ENCODE measurements around the gene SYP.

SYP gene

GRCh38 chrX:49205443-49205842, 5.5 kb upstream of the SYP start:
- H3K79me2 ChIP-seq (ENCODE audit: insufficient read depth, low read length) = no peaks in the 10 kb centered on the region
- no peaks in the 10 kb centered on the region for H3K27me3 ChIP-seq (ENCODE audit: low read length)
- H3K9me2 ChIP-seq (replicated peaks; ENCODE audit: insufficient read depth, low read length) = no peaks in the 10 kb centered on the region
- H4K20me1 ChIP-seq (ENCODE audit: low read depth, low read length) = no peaks in the 10 kb centered on the region
- H3K36me3 ChIP-seq (ENCODE audit: low read length) = no peaks in the 10 kb centered on the region
- no peaks in the 10 kb centered on the region for H3F3A ChIP-seq (ENCODE audit: insufficient read depth)
- H3K27ac ChIP-seq (ENCODE audit: low read depth, low read length) = no peak overlapping the region
- no peak overlapping the region for H3K4me3 ChIP-seq (ENCODE audit: insufficient read depth, low read length, poor library complexity, severe bottlenecking)
- TF ChIP-seq EZH2phosphoT487 (conservative IDR thresholded peaks at IDR 0.05; ENCODE audit: low read length) (no peak), CTCF (IDR thresholded peaks at IDR 0.05; ENCODE audit: insufficient read depth, low read length, poor library complexity, severe bottlenecking) (no peak)
- no peak overlapping the region for H3K4me2 ChIP-seq (ENCODE audit: low read depth, low read length, poor library complexity, severe bottlenecking)
- H3K9me3 ChIP-seq (ENCODE audit: insufficient read depth, low read length) = no peaks in the 10 kb centered on the region
- H3K9ac ChIP-seq (ENCODE audit: low read length) = no peak overlapping the region
- H2AFZ ChIP-seq (ENCODE audit: low read depth, low read length, severe bottlenecking) = no peak overlapping the region

GRCh38 chrX:49204709-49205108, 4.7 kb upstream of the SYP start:
- Histone ChIP-seq H3K27ac (ENCODE audit: low read depth, low read length) (no peak overlapping the region), H3K79me2 (ENCODE audit: insufficient read depth, low read length) (no peaks in the 10 kb centered on the region), H3K9ac (ENCODE audit: low read length) (no peak overlapping the region), H3K27me3 (ENCODE audit: low read length) (no peaks in the 10 kb centered on the region), H3K36me3 (ENCODE audit: low read length) (no peaks in the 10 kb centered on the region), H3F3A (ENCODE audit: insufficient read depth) (no peaks in the 10 kb centered on the region), H3K4me2 (ENCODE audit: low read depth, low read length, poor library complexity, severe bottlenecking) (no peak overlapping the region), H4K20me1 (ENCODE audit: low read depth, low read length) (no peaks in the 10 kb centered on the region), H2AFZ (ENCODE audit: low read depth, low read length, severe bottlenecking) (no peak overlapping the region), H3K9me2 (replicated peaks; ENCODE audit: insufficient read depth, low read length) (no peaks in the 10 kb centered on the region), H3K9me3 (ENCODE audit: insufficient read depth, low read length) (no peaks in the 10 kb centered on the region), H3K4me3 (ENCODE audit: insufficient read depth, low read length, poor library complexity, severe bottlenecking) (no peak overlapping the region)
- TF ChIP-seq CTCF (IDR thresholded peaks at IDR 0.05; ENCODE audit: insufficient read depth, low read length, poor library complexity, severe bottlenecking) (no peak), EZH2phosphoT487 (conservative IDR thresholded peaks at IDR 0.05; ENCODE audit: low read length) (no peak)

GRCh38 chrX:49204017-49204416, 4.0 kb upstream of the SYP start:
- no peak for TF ChIP-seq CTCF (IDR thresholded peaks at IDR 0.05; ENCODE audit: insufficient read depth, low read length, poor library complexity, severe bottlenecking)
- no peak for TF ChIP-seq EZH2phosphoT487 (conservative IDR thresholded peaks at IDR 0.05; ENCODE audit: low read length)
- H3K27ac ChIP-seq (ENCODE audit: low read depth, low read length) = no peak overlapping the region
- no peaks in the 10 kb centered on the region for H3K9me2 ChIP-seq (replicated peaks; ENCODE audit: insufficient read depth, low read length)
- H3K27me3 ChIP-seq (ENCODE audit: low read length) = no peaks in the 10 kb centered on the region
- H3K4me3 ChIP-seq (ENCODE audit: insufficient read depth, low read length, poor library complexity, severe bottlenecking) = no peak overlapping the region
- no peaks in the 10 kb centered on the region for H3K9me3 ChIP-seq (ENCODE audit: insufficient read depth, low read length)
- H3F3A ChIP-seq (ENCODE audit: insufficient read depth) = no peaks in the 10 kb centered on the region
- no peak overlapping the region for H2AFZ ChIP-seq (ENCODE audit: low read depth, low read length, severe bottlenecking)
- no peak overlapping the region for H3K9ac ChIP-seq (ENCODE audit: low read length)
- no peaks in the 10 kb centered on the region for H3K79me2 ChIP-seq (ENCODE audit: insufficient read depth, low read length)
- H3K4me2 ChIP-seq (ENCODE audit: low read depth, low read length, poor library complexity, severe bottlenecking) = no peak overlapping the region
- H3K36me3 ChIP-seq (ENCODE audit: low read length) = no peaks in the 10 kb centered on the region
- H4K20me1 ChIP-seq (ENCODE audit: low read depth, low read length) = no peaks in the 10 kb centered on the region

GRCh38 chrX:49203536-49203935, 3.5 kb upstream of the SYP start:
- TF ChIP-seq CTCF (IDR thresholded peaks at IDR 0.05; ENCODE audit: insufficient read depth, low read length, poor library complexity, severe bottlenecking) (no peak), EZH2phosphoT487 (conservative IDR thresholded peaks at IDR 0.05; ENCODE audit: low read length) (no peak)
- no peaks in the 10 kb centered on the region for H3K9me3 ChIP-seq (ENCODE audit: insufficient read depth, low read length)
- H3K9me2 ChIP-seq (replicated peaks; ENCODE audit: insufficient read depth, low read length) = no peaks in the 10 kb centered on the region

More at GRCh38 chrX:49203536-49203935, 3.5 kb upstream of the SYP start:
- no peaks in the 10 kb centered on the region for H3K79me2 ChIP-seq (ENCODE audit: insufficient read depth, low read length)
- H3K27me3 ChIP-seq (ENCODE audit: low read length) = no peaks in the 10 kb centered on the region
- H3K4me2 ChIP-seq (ENCODE audit: low read depth, low read length, poor library complexity, severe bottlenecking) = no peak overlapping the region
- no peak overlapping the region for H3K9ac ChIP-seq (ENCODE audit: low read length)
- no peak overlapping the region for H2AFZ ChIP-seq (ENCODE audit: low read depth, low read length, severe bottlenecking)
- H4K20me1 ChIP-seq (ENCODE audit: low read depth, low read length) = no peaks in the 10 kb centered on the region
- no peak overlapping the region for H3K4me3 ChIP-seq (ENCODE audit: insufficient read depth, low read length, poor library complexity, severe bottlenecking)
- no peaks in the 10 kb centered on the region for H3F3A ChIP-seq (ENCODE audit: insufficient read depth)
- H3K27ac ChIP-seq (ENCODE audit: low read depth, low read length) = no peak overlapping the region
- H3K36me3 ChIP-seq (ENCODE audit: low read length) = no peaks in the 10 kb centered on the region

All from SU-DHL-6 (cell line).